Activated CD8-positive, alpha-beta memory T cell treated with anti-CD3 and anti-CD28 coated beads for 1 hour (primary cell): ENCODE measurements around the gene ADGRA1.
"Not testable (repeated sequence)": the region's sequence is repeated elsewhere in the genome, so short reads cannot be mapped to it uniquely, and the experiment has no call there.

Source experiments
- DNase-seq, 2 donors: peaks; one replicate each; pipeline ENCODE4 v3.0.0-alpha.2; 2020; ENCODE audit warnings: low read depth in 1 of 2; ENCODE audit errors: extremely low read depth in 1 of 2

The ADGRA1 gene

GRCh38 chr10:133126431-133127290 is 38.9 kb downstream of the ADGRA1 start:
- DNase-seq = no peak

DNA sequence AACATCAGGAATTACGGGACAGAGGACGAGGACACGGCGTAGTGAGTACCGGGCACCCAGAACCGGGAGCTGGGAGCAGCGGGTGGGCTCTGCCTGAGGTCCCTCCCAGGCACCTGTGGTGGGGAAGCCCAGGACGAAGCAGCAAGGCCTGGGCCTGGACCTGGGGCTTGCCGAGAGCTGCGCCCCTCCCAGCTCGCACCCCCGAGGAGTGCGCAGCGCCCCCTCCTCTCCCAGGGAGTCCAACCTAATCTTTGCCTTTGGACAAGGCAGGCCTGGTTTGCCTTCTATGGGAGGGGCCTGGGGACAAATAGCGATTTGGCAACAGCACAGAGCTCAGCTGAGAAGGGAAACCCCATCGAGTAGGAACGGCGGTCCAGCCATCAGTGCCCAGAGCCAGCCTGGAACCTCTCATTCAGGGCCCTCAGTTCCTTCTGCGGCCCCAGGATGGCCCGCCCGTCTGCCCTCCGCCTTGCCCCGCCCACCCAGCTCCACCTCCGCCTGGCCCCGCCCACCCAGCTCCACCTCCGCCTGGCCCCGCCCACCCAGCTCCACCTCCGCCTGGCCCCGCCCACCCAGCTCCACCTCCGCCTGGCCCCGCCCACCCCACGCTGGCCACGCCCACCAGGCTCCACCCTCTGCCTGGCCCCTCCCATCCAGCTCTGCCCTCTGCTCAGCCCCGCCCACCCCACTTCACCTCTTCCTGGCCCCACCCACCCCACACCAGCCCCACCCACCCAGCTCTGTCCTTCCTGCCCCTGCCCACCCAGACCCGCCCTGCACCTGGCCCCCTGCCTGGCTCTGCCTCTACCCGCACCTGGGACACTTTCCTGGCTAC is 39.8 kb downstream of the ADGRA1 start:
- peak in 1 of 2 donors; percentile 17 for DNase-seq

DNA sequence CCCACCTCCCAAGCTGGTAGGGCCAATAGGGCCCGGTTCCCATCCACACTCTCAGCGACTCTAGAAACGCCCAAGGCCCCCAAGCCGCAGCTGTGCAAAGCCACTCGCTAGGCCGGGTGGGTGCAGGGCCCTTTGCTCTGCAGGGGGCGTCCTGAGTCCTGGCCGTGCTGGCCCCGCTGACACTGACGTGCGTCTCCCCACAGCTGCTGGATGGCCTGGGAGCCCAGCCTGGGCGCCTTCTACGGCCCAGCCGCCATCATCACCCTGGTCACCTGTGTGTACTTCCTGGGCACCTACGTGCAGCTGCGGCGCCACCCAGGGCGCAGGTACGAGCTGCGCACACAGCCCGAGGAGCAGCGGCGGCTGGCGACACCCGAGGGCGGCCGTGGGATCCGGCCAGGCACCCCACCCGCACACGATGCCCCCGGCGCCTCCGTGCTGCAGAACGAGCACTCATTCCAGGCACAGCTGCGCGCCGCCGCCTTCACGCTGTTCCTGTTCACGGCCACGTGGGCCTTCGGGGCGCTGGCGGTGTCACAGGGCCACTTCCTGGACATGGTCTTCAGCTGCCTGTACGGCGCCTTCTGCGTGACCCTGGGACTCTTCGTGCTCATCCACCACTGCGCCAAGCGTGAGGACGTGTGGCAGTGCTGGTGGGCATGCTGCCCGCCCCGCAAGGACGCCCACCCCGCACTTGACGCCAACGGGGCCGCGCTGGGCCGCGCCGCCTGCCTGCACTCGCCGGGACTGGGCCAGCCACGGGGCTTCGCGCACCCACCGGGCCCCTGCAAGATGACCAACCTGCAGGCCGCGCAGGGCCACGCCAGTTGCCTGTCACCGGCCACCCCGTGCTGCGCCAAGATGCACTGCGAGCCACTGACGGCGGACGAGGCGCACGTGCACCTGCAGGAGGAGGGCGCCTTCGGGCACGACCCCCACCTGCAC is 40.7 kb downstream of the ADGRA1 start:
- DNase-seq = no peak

GRCh38 chr10:133129071-133129858 is 41.5 kb downstream of the ADGRA1 start:
- no peak for DNase-seq

GRCh38 chr10:133129859-133130495 is 42.3 kb downstream of the ADGRA1 start:
- DNase-seq = no peak

- no peak for DNase-seq
These were observed 42.9 kb downstream of the ADGRA1 start for GRCh38 chr10:133130602-133131001.

- no peak for DNase-seq
These were observed 43.3 kb downstream of the ADGRA1 start for GRCh38 chr10:133131053-133131452.

- no peak for DNase-seq
These were observed 44.2 kb downstream of the ADGRA1 start for GRCh38 chr10:133131734-133132472.

- DNase-seq = no peak
These were observed 45.0 kb downstream of the ADGRA1 start for GRCh38 chr10:133132473-133133291.

DNA sequence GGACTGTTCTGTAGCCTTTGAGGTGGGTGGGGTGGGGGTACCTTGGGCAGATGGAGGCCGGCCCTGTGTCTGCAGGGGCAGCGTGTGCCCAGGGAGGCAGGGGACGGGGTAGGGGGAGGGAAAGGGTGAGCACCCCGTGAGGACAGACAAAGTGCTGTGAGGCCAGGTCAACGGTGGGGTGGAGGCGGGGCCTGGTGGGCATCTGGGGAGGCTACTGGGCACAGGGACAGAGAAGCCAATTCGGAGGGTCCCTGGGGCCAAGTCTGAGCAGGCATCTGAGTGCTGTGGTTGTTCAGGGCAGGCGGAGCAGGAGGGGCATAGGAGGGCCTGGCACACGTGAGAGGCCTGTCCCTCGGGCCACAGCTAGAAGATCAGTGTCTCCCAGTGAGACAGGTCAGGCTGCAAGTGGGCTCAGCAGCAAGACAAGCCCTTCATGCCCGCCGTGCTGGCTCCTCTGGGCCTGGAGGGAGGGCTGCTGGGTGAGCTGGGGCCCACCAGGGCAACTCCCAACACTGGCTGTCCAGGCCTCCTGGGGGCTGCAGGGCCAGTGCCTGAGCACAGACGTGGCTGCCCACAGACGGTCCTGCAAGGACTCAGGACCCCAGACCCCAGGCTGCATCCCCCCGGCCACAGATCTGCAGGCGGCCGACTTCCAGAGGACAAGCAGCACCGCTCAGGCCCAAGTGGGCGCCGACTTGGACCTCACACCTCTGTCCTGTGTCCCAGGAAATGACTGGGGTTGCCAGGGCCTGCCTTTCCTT is 45.9 kb downstream of the ADGRA1 start:
- no peak for DNase-seq

DNA sequence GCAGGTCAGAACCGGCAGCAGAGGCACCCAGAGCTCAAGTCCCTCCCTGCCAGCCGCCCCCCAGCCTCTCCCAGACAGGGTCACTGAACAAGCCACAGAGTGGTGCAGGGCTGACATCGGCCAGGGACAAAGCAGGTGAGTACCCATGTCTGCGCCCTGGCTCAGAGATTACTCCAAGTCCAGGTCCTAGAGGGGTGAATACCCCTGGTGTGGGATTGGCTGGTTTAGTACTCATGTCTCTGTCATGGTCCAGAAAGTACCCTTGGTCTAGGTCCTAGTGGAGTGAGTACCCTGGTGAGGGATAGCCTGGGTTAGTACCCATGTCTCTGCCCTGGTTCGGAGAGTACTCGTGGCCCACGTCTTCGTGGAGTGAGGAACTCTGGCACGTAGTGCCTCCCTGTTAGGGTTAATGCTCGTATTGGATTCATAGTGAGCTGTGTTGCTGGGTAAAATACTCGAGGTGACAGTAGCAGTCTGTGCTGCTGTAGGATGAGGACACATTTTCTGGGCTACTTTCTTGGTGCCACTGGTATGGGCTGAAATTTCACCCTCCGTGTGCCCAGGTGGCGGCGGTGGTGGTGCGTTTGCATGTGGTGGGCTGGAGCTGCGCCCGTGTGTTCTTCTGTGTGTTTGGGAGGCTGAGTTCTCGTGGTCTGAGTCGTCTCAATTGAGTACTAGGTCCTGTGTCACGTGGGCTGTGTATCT is 46.8 kb downstream of the ADGRA1 start:
- no peak for DNase-seq

DNA sequence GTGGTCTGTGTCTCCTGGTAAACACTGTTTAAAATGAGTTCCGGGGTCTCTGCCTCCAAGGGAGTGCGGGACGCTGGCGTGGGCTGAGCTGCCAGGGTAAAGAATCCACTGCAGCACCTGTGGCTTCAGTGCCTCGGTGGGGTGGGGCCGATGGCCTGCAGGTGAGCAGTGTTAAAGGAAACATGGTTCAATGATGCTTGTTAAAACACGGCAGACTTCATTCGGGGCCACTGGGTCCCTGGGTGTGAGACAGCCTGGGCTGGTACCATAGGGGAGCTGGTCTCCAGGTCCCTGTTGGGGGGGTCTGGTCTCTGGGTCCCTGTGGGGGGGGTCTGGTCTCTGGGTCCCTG is 47.4 kb downstream of the ADGRA1 start:
- no peak for DNase-seq

DNA sequence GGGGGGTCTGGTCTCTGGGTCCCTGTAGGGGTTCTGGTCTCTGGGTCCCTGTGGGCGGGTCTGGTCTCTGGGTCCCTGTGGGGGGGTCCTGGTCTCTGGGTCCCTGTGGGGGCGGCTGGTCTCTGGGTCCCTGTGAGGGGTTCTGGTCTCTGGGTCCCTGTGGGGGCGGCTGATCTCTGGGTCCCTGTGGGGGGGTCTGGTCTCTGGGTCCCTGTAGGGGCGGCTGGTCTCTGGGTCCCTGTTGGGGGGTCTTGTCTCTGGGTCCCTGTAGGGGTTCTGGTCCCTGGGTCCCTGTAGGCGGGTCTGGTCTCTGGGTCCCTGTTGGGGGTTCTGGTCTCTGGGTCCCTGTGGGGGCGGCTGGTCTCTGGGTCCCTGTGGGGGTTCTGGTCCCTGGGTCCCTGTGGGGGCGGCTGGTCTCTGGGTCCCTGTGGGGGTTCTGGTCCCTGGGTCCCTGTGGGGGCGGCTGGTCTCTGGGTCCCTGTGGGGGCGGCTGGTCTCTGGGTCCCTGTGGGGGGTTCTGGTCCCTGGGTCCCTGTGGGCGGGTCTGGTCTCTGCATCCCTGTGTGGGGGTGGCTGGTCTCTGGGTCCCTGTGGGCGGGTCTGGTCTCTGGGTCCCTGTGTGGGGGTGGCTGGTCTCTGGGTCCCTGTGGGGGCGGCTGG is 49.9 kb downstream of the ADGRA1 start:
- not testable (repeated sequence) for DNase-seq

- DNase-seq = no peak
These were observed 51.9 kb downstream of the ADGRA1 start for GRCh38 chr10:133139551-133140065.

- no peak for DNase-seq
These were observed 52.9 kb downstream of the ADGRA1 start for GRCh38 chr10:133140417-133141143.
